Retinal pigment epithelial cell (primary cell): ENCODE measurements around the gene AP1S3.
A peak's percentile ranks its signal among the peaks of the same experiment; 100 is the strongest.
"Not testable (repeated sequence)": the region's sequence is repeated elsewhere in the genome, so short reads cannot be mapped to it uniquely, and the experiment has no call there.

Source experiments
- DNase-seq: peaks from one replicate; pipeline ENCODE4 v3.0.0-alpha.2; 2010; ENCODE audit warnings: low read depth
- H3K4me3 ChIP-seq: 2 replicates; pipeline ENCODE4 v1.5.1; 2011; ENCODE audit warnings: mild to moderate bottlenecking, low read length, control low read depth, moderate library complexity
- CTCF ChIP-seq: conservative IDR thresholded peaks from 2 replicates; pipeline ENCODE4 v1.5.1; 2011; ENCODE audit warnings: low read depth, low read length, control low read depth, inconsistent platforms

The AP1S3 gene

GRCh38 chr2:223805008-223805407, 32.4 kb downstream of the AP1S3 start:
- TF ChIP-seq CTCF = no peak
- no peak overlapping the region for H3K4me3 ChIP-seq

GRCh38 chr2:223801736-223802135, 35.6 kb downstream of the AP1S3 start:
- DNase-seq = no peak

More at GRCh38 chr2:223805008-223805407, 32.4 kb downstream of the AP1S3 start:
- no peak for DNase-seq

GRCh38 chr2:223800908-223801307, 36.5 kb downstream of the AP1S3 start:
- no peak for TF ChIP-seq CTCF
- no peak overlapping the region for H3K4me3 ChIP-seq
- no peak for DNase-seq

More at GRCh38 chr2:223801736-223802135, 35.6 kb downstream of the AP1S3 start:
- no peak overlapping the region for H3K4me3 ChIP-seq
- no peak for TF ChIP-seq CTCF

- no peak overlapping the region for H3K4me3 ChIP-seq
- DNase-seq = no peak
- peak; percentile 71 for TF ChIP-seq CTCF
These were observed 39.3 kb downstream of the AP1S3 start for GRCh38 chr2:223797811-223798721.

- peak; percentile 97 for DNase-seq
- no peak for TF ChIP-seq CTCF
- no peak overlapping the region for H3K4me3 ChIP-seq
These were observed 40.3 kb downstream of the AP1S3 start for GRCh38 chr2:223797037-223797436.

GRCh38 chr2:223789423-223789822, 48.0 kb downstream of the AP1S3 start:
- no peak for TF ChIP-seq CTCF
- H3K4me3 ChIP-seq = no peak overlapping the region
- DNase-seq = no peak

GRCh38 chr2:223788826-223789225, 48.6 kb downstream of the AP1S3 start:
- no peak for TF ChIP-seq CTCF
- no peak for DNase-seq
- no peak overlapping the region for H3K4me3 ChIP-seq

GRCh38 chr2:223788106-223788505, 49.3 kb downstream of the AP1S3 start:
- not testable (repeated sequence) for DNase-seq, H3K4me3 ChIP-seq
